ENCODE measurements around the gene TIAM2. TPM values are rescaled to one million over a fixed set of nuclear protein-coding genes. Genes with fewer than 3 reads are reported as not detected.

Gene TIAM2
- total and polyA plus RNA-seq, 2 donors (not counting 3 experiments of a cell fraction or from before 2014, with no cell fraction given): 9.6 to 18.5 TPM

GRCh38 chr6:155130161-155130853, 135.2 kb downstream of the TIAM2 start:
- Histone ChIP-seq H3K9me1 (replicated peaks; ENCODE audit: control insufficient read depth, extremely low read depth, insufficient read depth, low read length) (no peaks in the 10 kb centered on the region), H3K4me2 (ENCODE audit: insufficient read depth, low read length) (no peak overlapping the region), H3K4me3 (replicated peaks in 1 of 3; ENCODE audit: insufficient read depth in 1 of 3, low read depth in 1 of 3, low read length in 3 of 3) (no peak overlapping the region), H4K20me1 (replicated peaks; ENCODE audit: control insufficient read depth, extremely low read depth, insufficient read depth, low read length) (no peaks in the 10 kb centered on the region), H3K4me1 (ENCODE audit: control insufficient read depth, extremely low read depth, insufficient read depth, low read length) (peaks cover 20% of the 10 kb centered on the region), H3K27me3 (ENCODE audit: control insufficient read depth in 2 of 2, insufficient read depth in 2 of 2, low read length in 2 of 2) (no peaks in the 10 kb centered on the region), H3K79me2 (ENCODE audit: control insufficient read depth, insufficient read depth, low read length) (no peaks in the 10 kb centered on the region), H2AFZ (ENCODE audit: low read depth, low read length) (no peak overlapping the region), H3K9ac (replicated peaks; ENCODE audit: extremely low read depth, insufficient read depth, low read length) (no peak overlapping the region), H3K9me3 (replicated peaks; ENCODE audit: control insufficient read depth, insufficient read depth, low read length) (no peaks in the 10 kb centered on the region), H3K27ac (ENCODE audit: insufficient read depth, low read depth, low read length) (no peak overlapping the region), H3K36me3 (ENCODE audit: control insufficient read depth in 2 of 2, extremely low read depth in 1 of 2, insufficient read depth in 2 of 2, low read length in 2 of 2) (peaks cover 3 to 8% of the 10 kb centered on the region in 2 experiments)
- intact Hi-C loops (cut with micrococcal nuclease): no loop called here
- ChIA-PET CTCF (interaction anchor here (1.6 kb wide), 1 partner anchor 262 kb away, joined by 3 read pairs; no protein-coding TSS in a partner anchor), POLR2A (no interaction called here)
- dilution Hi-C loops (cut with MboI; ENCODE audit: extremely low pct_ligation_motif_present, low sequenced_read_pairs): no loop called here
- FAIRE-seq (no peak), DNase-seq (ENCODE audit: low read depth, low spot score) (no peak)
- no peak for TF ChIP-seq GATA2 (IDR thresholded peaks at IDR 0.05; ENCODE audit: insufficient read depth, insufficient read length, low read depth, low read length)
- no peak for TF ChIP-seq POLR2A (IDR thresholded peaks at IDR 0.05; ENCODE audit: low read depth, low read length)
- no peak for TF ChIP-seq MYC (IDR thresholded peaks at IDR 0.05; ENCODE audit: low read depth, low read length)
- TF ChIP-seq FOS (IDR thresholded peaks at IDR 0.05; ENCODE audit: borderline replicate concordance, insufficient read depth, low read length): no peak
- TF ChIP-seq EZH2 (IDR thresholded peaks at IDR 0.05; ENCODE audit: borderline replicate concordance, low read depth, low read length, severe bottlenecking): no peak
- TF ChIP-seq MAX (IDR thresholded peaks at IDR 0.05; ENCODE audit: insufficient read depth, insufficient read length): no peak
- TF ChIP-seq CTCF (IDR thresholded peaks at IDR 0.05; ENCODE audit: extremely low read depth in 1 of 2, insufficient read depth in 1 of 2, low read depth in 1 of 2, low read length in 2 of 2): no peak
- TF ChIP-seq JUN (IDR thresholded peaks at IDR 0.05; ENCODE audit: borderline replicate concordance, insufficient read depth, insufficient read length, low read depth): no peak
- TF ChIP-seq POLR2AphosphoS5 (IDR thresholded peaks at IDR 0.05; ENCODE audit: insufficient read depth, low read depth, low read length): no peak
- no TSS peak for BruUV-seq (replicated peaks)

Measured in endothelial cell of umbilical vein (primary cell).